ENCODE results near the gene ZNF579. TPM values are rescaled to one million over a fixed set of nuclear protein-coding genes. Genes with fewer than 3 reads are reported as not detected.
A peak's percentile ranks its signal among the peaks of the same experiment; 100 is the strongest.

ZNF579 gene
- total RNA-seq, 1 donor from 2014 or later = 29.1 TPM

DNA sequence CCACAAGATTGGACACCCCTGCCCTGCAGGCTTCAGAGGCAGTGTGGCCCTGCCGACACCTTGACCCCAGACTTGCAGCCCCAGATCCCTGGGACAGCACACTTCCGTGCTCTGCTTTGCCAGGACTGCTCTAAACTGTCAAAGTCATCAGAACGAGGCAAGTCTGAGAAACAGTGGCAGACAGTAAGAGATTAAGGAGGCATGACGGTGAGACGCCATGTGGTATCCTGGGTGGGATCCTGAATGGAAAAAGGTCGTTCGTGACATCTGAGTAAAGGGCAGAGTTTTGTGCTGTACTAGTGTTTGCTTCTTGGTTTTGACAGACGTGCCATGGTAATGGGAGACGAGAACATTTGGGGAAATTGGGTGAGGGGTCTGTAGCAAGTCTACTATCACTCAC, 13.8 kb downstream of the ZNF579 start:
- H3K36me3 Mint-ChIP-seq (ENCODE audit: low read depth) = no peaks in the 10 kb centered on the region
- TF ChIP-seq, protein P1, sequence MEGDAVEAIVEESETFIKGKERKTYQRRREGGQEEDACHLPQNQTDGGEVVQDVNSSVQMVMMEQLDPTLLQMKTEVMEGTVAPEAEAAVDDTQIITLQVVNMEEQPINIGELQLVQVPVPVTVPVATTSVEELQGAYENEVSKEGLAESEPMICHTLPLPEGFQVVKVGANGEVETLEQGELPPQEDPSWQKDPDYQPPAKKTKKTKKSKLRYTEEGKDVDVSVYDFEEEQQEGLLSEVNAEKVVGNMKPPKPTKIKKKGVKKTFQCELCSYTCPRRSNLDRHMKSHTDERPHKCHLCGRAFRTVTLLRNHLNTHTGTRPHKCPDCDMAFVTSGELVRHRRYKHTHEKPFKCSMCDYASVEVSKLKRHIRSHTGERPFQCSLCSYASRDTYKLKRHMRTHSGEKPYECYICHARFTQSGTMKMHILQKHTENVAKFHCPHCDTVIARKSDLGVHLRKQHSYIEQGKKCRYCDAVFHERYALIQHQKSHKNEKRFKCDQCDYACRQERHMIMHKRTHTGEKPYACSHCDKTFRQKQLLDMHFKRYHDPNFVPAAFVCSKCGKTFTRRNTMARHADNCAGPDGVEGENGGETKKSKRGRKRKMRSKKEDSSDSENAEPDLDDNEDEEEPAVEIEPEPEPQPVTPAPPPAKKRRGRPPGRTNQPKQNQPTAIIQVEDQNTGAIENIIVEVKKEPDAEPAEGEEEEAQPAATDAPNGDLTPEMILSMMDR (conservative IDR thresholded peaks at IDR 0.05) = no peak
- no peak overlapping the region for H3K27ac Mint-ChIP-seq (ENCODE audit: unreplicated experiment)
- H3K4me3 Mint-ChIP-seq = no peak overlapping the region
- H3K27me3 Mint-ChIP-seq (ENCODE audit: low read depth) = peaks cover 6% of the 10 kb centered on the region
- no peaks in the 10 kb centered on the region for H3K9me3 Mint-ChIP-seq
- no peaks in the 10 kb centered on the region for H3K4me1 Mint-ChIP-seq
- no peak for DNase-seq (ENCODE audit: low read depth, low spot score)

DNA sequence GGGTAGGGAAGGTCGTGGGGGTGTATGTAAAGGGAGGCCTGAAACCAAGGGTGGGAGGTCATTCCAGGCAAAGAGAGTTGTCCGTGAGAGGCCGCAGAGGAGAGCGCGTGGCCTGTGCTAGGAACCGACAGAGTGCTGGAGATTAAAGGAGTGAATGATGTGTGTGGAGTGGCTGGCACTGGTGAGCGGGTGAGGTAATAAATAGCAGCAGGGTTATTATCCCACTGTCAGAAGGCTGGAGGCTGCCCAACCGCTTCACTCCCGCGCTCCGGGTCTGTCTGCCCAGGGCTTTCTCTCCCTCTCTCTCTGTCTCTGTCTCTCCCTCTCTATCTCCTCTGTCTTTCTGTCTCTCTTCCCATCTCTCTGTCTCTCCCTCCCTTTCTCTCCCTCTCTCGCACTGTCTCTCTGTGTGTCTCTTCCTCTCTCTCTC, 17.4 kb downstream of the ZNF579 start:
- no peak overlapping the region for H3K27ac Mint-ChIP-seq (ENCODE audit: unreplicated experiment)
- TF ChIP-seq, protein P1 (conservative IDR thresholded peaks at IDR 0.05) = no peak
- no peaks in the 10 kb centered on the region for H3K4me1 Mint-ChIP-seq
- no peak for DNase-seq (ENCODE audit: low read depth, low spot score)
- H3K4me3 Mint-ChIP-seq = no peak overlapping the region
- H3K36me3 Mint-ChIP-seq (ENCODE audit: low read depth) = no peaks in the 10 kb centered on the region
- peaks cover 6% of the 10 kb centered on the region for H3K27me3 Mint-ChIP-seq (ENCODE audit: low read depth)
- H3K9me3 Mint-ChIP-seq = no peaks in the 10 kb centered on the region

DNA sequence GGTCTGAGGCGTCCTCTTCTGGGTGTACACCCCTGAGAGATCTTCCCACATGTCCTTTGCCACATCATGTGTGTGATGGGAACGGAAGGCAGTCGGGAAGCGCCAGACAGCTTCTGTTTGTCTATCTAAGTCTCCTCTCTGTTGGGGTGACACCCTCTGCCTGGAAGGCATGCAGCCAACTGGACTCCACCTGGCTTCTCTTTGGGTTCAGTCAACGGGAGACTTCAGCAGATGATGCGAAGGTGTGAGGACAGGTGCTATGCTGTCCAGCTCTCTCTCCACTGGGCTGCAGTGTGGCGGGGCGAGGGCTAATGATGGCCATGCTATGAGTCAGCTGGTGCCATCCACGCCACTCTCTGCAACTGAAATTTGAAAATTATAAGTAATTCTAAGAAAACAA, 21.0 kb downstream of the ZNF579 start:
- Mint-ChIP-seq H3K4me1 (peaks cover 4% of the 10 kb centered on the region), H3K27ac (ENCODE audit: unreplicated experiment) (no peak overlapping the region), H3K4me3 (no peak overlapping the region), H3K36me3 (ENCODE audit: low read depth) (no peaks in the 10 kb centered on the region), H3K27me3 (ENCODE audit: low read depth) (peaks cover under 1% of the 10 kb centered on the region), H3K9me3 (no peaks in the 10 kb centered on the region)
- TF ChIP-seq, protein P1 (conservative IDR thresholded peaks at IDR 0.05) = no peak
- DNase-seq (ENCODE audit: low read depth, low spot score) = no peak

DNA sequence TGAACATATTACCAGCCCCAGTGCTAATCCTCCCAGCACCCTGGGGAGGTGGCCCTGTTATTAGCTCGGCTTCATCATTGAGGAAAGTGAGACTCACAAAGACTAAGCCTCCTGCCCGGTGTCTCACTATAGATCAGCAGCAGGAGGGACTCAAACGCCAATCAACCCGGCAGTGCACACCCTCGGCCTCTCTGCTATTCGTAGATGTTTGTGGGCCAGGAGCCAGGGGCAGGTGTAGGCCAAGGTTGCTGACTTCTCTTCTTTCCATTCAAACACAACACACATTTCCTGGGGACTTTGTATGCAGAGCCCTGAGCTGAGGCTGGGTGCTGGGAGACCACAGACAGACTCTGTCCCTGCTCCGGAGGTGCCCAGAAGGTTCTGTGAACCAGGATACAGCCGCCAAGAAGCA, 25.9 kb downstream of the ZNF579 start:
- H3K36me3 Mint-ChIP-seq (ENCODE audit: low read depth) = no peaks in the 10 kb centered on the region
- TF ChIP-seq, protein P1 (conservative IDR thresholded peaks at IDR 0.05) = no peak
- peak overlapping the region; percentile 44 for H3K27ac Mint-ChIP-seq (ENCODE audit: unreplicated experiment)
- no peak overlapping the region for H3K4me3 Mint-ChIP-seq
- DNase-seq (ENCODE audit: low read depth, low spot score) = no peak
- peaks cover 30% of the 10 kb centered on the region for H3K27me3 Mint-ChIP-seq (ENCODE audit: low read depth)
- no peaks in the 10 kb centered on the region for H3K9me3 Mint-ChIP-seq
- peaks cover 25% of the 10 kb centered on the region for H3K4me1 Mint-ChIP-seq

DNA sequence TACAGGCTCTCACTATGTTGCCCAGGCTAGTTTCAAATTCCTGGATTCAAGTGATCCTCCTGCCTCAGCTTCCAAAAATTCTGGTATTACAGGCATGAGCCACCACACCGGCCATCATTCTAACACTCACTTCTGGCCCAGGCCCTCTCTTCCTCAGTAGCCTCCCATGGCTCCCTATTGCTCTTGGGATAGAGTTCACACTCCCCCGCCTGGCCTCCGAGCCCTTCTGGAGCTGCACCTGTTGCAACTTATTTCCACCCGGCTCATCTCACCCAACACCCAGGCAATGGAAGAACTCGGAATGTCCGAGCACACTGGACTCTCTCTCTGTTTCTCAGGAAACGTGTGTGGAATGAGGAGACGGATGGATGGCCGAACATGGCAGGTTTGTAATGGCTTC, 26.3 kb downstream of the ZNF579 start:
- H3K27me3 Mint-ChIP-seq (ENCODE audit: low read depth) = peaks cover 34% of the 10 kb centered on the region
- no peak for DNase-seq (ENCODE audit: low read depth, low spot score)
- no peak overlapping the region for H3K4me3 Mint-ChIP-seq
- no peaks in the 10 kb centered on the region for H3K9me3 Mint-ChIP-seq
- TF ChIP-seq, protein P1 (conservative IDR thresholded peaks at IDR 0.05) = no peak
- H3K27ac Mint-ChIP-seq (ENCODE audit: unreplicated experiment) = peak overlapping the region; percentile 44
- no peaks in the 10 kb centered on the region for H3K36me3 Mint-ChIP-seq (ENCODE audit: low read depth)
- H3K4me1 Mint-ChIP-seq = peaks cover 29% of the 10 kb centered on the region

Measured in neural crest cell (in vitro differentiated cells).